Measurements from ENCODE around the gene UCK2.

- TF ChIP-seq POLR2A (IDR thresholded peaks at IDR 0.05) (no peak), CTCF (IDR thresholded peaks at IDR 0.05) (no peak), EP300 (IDR thresholded peaks at IDR 0.05) (no peak)
Measured at GRCh38 chr1:165793951-165794350, 33.5 kb upstream of the UCK2 start.
